OCI-LY1 (cell line): ENCODE results near the gene GCDH.
A peak's percentile ranks its signal among the peaks of the same experiment; 100 is the strongest.
"Not testable (repeated sequence)": the region's sequence is repeated elsewhere in the genome, so short reads cannot be mapped to it uniquely, and the experiment has no call there.

Experiments
- H2AFZ ChIP-seq: fragments of 200-600 bp; sonication (generic), shearing (Covaris generic); 2 replicates; pipeline ENCODE4 v1.6.0; 2014; ENCODE audit warnings: antibody characterized with exemption, mild to moderate bottlenecking, low read length
- H3F3A ChIP-seq: fragments of 200-600 bp; sonication (generic), shearing (Covaris generic); 2 replicates; pipeline ENCODE4 v1.6.0; 2014; ENCODE audit warnings: mild to moderate bottlenecking, antibody characterized with exemption, low read length, moderate library complexity; ENCODE audit not compliant: insufficient read depth
- H3K27ac ChIP-seq: fragments of 200-600 bp; sonication (generic); 2 replicates; pipeline ENCODE4 v1.5.1; 2014; ENCODE audit warnings: low read length, mixed run types, mild to moderate bottlenecking, low read depth; ENCODE audit not compliant: poor library complexity, severe bottlenecking
- H3K27me3 ChIP-seq: fragments of 200-600 bp; sonication (generic); 2 replicates; pipeline ENCODE4 v1.6.0; 2014; ENCODE audit warnings: antibody characterized with exemption, mild to moderate bottlenecking, low read length, moderate library complexity; ENCODE audit not compliant: insufficient read depth
- H3K36me3 ChIP-seq: fragments of 200-600 bp; sonication (generic); 2 replicates; pipeline ENCODE4 v1.6.1; 2014; ENCODE audit warnings: mild to moderate bottlenecking, antibody characterized with exemption, low read length, moderate library complexity, mixed read lengths; ENCODE audit not compliant: insufficient read depth
- H3K4me1 ChIP-seq: fragments of 200-600 bp; sonication (generic); 2 replicates; pipeline ENCODE4 v1.5.1; 2014; ENCODE audit warnings: mild to moderate bottlenecking, low read length, moderate library complexity; ENCODE audit not compliant: insufficient read depth, severe bottlenecking
- H3K4me2 ChIP-seq: fragments of 200-600 bp; sonication (generic), shearing (Covaris generic); 2 replicates; pipeline ENCODE4 v1.6.1; 2014; ENCODE audit warnings: low read length
- H3K4me3 ChIP-seq: fragments of 200-600 bp; sonication (generic); 2 replicates; pipeline ENCODE4 v1.5.1; 2014; ENCODE audit warnings: low read length, low read depth, mild to moderate bottlenecking, mixed read lengths; ENCODE audit not compliant: poor library complexity, severe bottlenecking
- H3K79me2 ChIP-seq: fragments of 200-600 bp; shearing (Covaris generic); 2 replicates; pipeline ENCODE4 v1.6.1; 2016; ENCODE audit warnings: mixed run types, low read length, mixed read lengths; ENCODE audit not compliant: insufficient read depth
- H3K9ac ChIP-seq: fragments of 200-600 bp; sonication (generic), shearing (Covaris generic); 2 replicates; pipeline ENCODE4 v1.6.1; 2014; ENCODE audit warnings: mild to moderate bottlenecking, low read length, mixed read lengths
- H3K9me2 ChIP-seq: fragments of 200-600 bp; sonication (generic), shearing (Covaris generic); 2 replicates; pipeline ENCODE4 v1.6.1; 2014; ENCODE audit warnings: low read depth, mild to moderate bottlenecking, low read length, mixed read lengths
- H3K9me3 ChIP-seq: fragments of 200-600 bp; shearing (Covaris generic); 2 replicates; pipeline ENCODE4 v1.6.1; 2014; ENCODE audit warnings: low read length, mixed read lengths
- H4K20me1 ChIP-seq: fragments of 200-600 bp; sonication (generic), shearing (Covaris generic); 2 replicates; pipeline ENCODE4 v1.6.0; 2016; ENCODE audit warnings: mild to moderate bottlenecking, low read length; ENCODE audit not compliant: insufficient read depth
- EZH2 ChIP-seq: fragments of 200-600 bp; sonication (generic), shearing (Covaris generic); IDR thresholded peaks from 2 replicates; pipeline ENCODE4 v1.8.0; 2017; ENCODE audit warnings: borderline replicate concordance, mixed run types, mild to moderate bottlenecking, antibody characterized with exemption, low read length, moderate library complexity, mixed read lengths
- TF ChIP-seq, protein P1 (sequence below): fragments of 200-600 bp; sonication (generic), shearing (Covaris generic); IDR thresholded peaks from 2 replicates; pipeline ENCODE4 v1.5.1; 2017; ENCODE audit warnings: mild to moderate bottlenecking, antibody characterized with exemption, low read length, moderate library complexity, mixed read lengths

Gene GCDH

DNA sequence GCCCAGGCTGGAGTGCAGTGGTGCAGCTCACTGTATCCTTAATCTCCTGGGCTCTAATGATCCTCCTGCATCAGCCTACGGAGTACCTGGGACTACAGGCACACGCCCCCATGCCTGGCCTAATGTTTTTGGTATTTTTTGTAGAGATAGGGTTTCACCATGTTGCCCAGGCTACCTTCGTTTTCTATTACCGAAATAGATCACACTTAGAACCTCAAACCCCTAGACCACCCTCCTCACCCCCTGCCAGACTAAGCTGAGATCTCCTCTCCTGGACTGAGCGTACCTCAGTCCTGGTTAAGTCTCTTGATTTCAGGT, 4.3 kb upstream of the GCDH start:
- H3K79me2 ChIP-seq = no peaks in the 10 kb centered on the region
- H3K9ac ChIP-seq = no peak overlapping the region
- no peaks in the 10 kb centered on the region for H3K9me2 ChIP-seq
- no peak overlapping the region for H3K4me3 ChIP-seq
- H3K4me1 ChIP-seq = peaks cover 26% of the 10 kb centered on the region
- TF ChIP-seq EZH2 = no peak
- TF ChIP-seq, protein P1, sequence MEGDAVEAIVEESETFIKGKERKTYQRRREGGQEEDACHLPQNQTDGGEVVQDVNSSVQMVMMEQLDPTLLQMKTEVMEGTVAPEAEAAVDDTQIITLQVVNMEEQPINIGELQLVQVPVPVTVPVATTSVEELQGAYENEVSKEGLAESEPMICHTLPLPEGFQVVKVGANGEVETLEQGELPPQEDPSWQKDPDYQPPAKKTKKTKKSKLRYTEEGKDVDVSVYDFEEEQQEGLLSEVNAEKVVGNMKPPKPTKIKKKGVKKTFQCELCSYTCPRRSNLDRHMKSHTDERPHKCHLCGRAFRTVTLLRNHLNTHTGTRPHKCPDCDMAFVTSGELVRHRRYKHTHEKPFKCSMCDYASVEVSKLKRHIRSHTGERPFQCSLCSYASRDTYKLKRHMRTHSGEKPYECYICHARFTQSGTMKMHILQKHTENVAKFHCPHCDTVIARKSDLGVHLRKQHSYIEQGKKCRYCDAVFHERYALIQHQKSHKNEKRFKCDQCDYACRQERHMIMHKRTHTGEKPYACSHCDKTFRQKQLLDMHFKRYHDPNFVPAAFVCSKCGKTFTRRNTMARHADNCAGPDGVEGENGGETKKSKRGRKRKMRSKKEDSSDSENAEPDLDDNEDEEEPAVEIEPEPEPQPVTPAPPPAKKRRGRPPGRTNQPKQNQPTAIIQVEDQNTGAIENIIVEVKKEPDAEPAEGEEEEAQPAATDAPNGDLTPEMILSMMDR = no peak
- H3F3A ChIP-seq = no peaks in the 10 kb centered on the region
- H3K36me3 ChIP-seq = no peaks in the 10 kb centered on the region; the same call in 1 of the 2 replicates
- no peak overlapping the region for H2AFZ ChIP-seq
- H3K4me2 ChIP-seq = no peak overlapping the region
- no peaks in the 10 kb centered on the region for H3K27me3 ChIP-seq
- H4K20me1 ChIP-seq = no peaks in the 10 kb centered on the region
- H3K27ac ChIP-seq = no peak overlapping the region
- peaks cover 7% of the 10 kb centered on the region; the same call in 1 of the 2 replicates for H3K9me3 ChIP-seq

DNA sequence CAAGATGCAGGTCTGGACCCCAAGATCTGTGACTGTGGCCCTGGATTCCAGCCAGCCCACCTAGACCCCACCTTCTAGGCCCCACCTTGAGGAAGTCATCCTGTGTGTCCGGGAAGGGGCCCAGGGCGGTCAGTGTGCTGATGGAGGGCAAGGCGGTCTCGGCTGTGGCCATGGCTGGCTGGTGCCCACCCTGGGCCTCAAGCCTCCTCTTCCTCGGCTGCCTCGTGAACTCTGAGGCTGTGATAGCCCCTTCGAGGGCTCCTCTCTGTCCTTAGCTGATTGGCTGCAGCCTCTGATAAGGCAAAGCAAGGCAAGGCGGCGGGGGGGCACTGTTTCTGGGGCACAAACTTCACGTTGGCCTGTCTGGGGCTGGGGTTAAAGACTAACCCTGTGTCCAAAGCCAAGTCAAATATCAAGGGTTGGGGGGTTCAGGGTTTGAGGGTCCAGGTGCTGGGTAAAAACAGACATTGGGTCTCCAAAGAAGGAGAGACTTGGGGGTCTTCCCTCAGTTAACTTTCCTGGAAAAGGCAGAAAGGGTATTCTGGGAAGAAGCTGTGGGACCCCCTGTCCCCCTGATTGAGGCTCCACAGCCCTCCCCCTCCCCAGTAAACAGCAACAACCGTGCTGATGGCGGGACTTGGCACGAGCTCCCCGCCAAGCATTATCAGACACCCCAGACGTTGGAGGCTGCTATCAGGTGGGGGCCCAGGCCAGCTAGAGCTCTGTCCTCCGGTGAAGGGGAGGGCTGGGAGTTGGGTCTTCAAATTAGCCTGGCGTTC, 3.8 kb upstream of the GCDH start, which contains the start of gene KLF1:
Gene KLF1 (minus strand): TSS at position 233 of the 779 bp plus-strand sequence. CDS start 61 bp downstream, at position 172.
- Histone ChIP-seq H3K27me3 (no peaks in the 10 kb centered on the region), H4K20me1 (no peaks in the 10 kb centered on the region), H3K9ac (no peak within 1 kb of the TSS; the same call in 1 of the 2 replicates), H3F3A (no peaks in the 10 kb centered on the region), H3K4me2 (peak within 1 kb of the TSS; percentile 76; the same call in 1 of the 2 replicates), H3K4me1 (peaks cover 27% of the 10 kb centered on the region), H3K79me2 (no peaks in the 10 kb centered on the region), H3K4me3 (peak within 1 kb of the TSS; percentile 61), H3K9me3 (peaks cover 7% of the 10 kb centered on the region; the same call in 1 of the 2 replicates), H3K27ac (no peak within 1 kb of the TSS), H2AFZ (no peak within 1 kb of the TSS), H3K36me3 (no peaks in the 10 kb centered on the region; the same call in 1 of the 2 replicates), H3K9me2 (no peaks in the 10 kb centered on the region)
- TF ChIP-seq, protein P1 = no peak
- no peak for TF ChIP-seq EZH2

DNA sequence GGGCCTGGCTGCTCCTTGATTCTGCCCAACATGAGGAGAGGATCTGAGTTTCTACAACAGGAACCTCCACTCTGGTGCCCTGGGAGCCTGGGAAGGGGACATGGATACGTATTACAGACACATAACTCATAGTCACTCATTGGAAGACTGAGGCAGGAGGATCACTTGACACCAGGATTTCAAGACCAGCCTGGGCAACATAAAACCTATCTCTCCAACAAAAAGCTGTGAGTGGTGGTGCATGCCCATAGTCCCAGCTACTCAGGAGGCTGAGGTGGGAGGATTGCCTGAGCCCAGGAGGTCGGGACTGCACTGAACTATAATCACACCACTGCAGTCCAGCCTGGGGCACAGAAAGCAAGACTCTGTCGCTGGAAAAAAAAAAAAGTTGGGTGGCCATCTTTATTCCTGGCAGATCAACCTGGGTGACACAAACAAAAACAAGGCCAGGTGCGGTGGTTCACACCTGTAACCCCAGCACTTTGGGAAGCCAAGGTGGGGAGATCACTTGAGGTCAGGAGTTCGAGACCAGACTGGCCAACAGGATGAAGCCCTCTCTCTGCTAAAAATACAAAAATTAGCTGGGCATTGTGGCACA, 2.9 kb upstream of the GCDH start:
- no peak overlapping the region for H3K27ac ChIP-seq
- no peaks in the 10 kb centered on the region for H3K79me2 ChIP-seq
- peaks cover under 1% of the 10 kb centered on the region for H3K36me3 ChIP-seq
- TF ChIP-seq, protein P1 = no peak
- TF ChIP-seq EZH2 = no peak
- H3K4me1 ChIP-seq = peaks cover 29% of the 10 kb centered on the region
- H3K9me3 ChIP-seq = peaks cover 7% of the 10 kb centered on the region; the same call in 1 of the 2 replicates
- H3K4me2 ChIP-seq = no peak overlapping the region
- H3K4me3 ChIP-seq = no peak overlapping the region
- H3K9me2 ChIP-seq = no peaks in the 10 kb centered on the region
- no peaks in the 10 kb centered on the region for H3F3A ChIP-seq
- no peak overlapping the region for H2AFZ ChIP-seq
- H4K20me1 ChIP-seq = no peaks in the 10 kb centered on the region
- no peaks in the 10 kb centered on the region for H3K27me3 ChIP-seq
- H3K9ac ChIP-seq = no peak overlapping the region

DNA sequence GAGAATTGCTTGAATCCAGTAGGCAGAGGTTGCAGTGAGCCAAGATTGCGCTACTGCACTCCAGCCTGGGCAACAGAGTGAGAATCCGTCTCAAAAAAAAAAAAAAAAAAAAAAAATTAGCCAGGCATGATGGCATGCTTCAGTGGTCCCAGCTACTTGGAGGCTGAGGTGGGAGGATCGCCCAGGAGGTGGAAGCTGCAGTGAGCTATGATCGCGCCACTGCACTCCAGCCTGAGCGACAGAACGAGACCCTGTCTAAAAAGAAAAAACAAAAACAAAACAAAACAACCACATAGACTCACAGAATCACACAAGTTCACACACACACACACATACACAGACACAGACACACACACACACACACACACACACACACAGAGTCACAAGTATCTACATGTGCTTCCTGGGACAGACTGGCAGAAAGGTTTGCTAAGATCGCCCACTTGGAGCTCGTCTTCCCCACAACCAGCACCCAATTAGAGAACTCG, 617 bp upstream of the GCDH start:
- peaks cover 12% of the 10 kb centered on the region; the same call in 1 of the 2 replicates for H3K36me3 ChIP-seq
- not testable (repeated sequence) for H3K9me2 ChIP-seq, H3K9me3 ChIP-seq, H3K27me3 ChIP-seq, H2AFZ ChIP-seq, H3K27ac ChIP-seq, H3K79me2 ChIP-seq, H4K20me1 ChIP-seq, H3F3A ChIP-seq
- H3K9ac ChIP-seq = peak overlapping the region; percentile 19; the same call in 1 of the 2 replicates
- peak overlapping the region; percentile 87 for H3K4me3 ChIP-seq
- peaks cover 19% of the 10 kb centered on the region for H3K4me1 ChIP-seq
- H3K4me2 ChIP-seq = peak overlapping the region; percentile 69
